ENCODE data around the gene PARD3. TPM values are rescaled to one million over a fixed set of nuclear protein-coding genes. Genes with fewer than 3 reads are reported as not detected.

PARD3 gene
- total RNA-seq, 2 donors from 2014 or later: 41.7 to 48.8 TPM

DNA sequence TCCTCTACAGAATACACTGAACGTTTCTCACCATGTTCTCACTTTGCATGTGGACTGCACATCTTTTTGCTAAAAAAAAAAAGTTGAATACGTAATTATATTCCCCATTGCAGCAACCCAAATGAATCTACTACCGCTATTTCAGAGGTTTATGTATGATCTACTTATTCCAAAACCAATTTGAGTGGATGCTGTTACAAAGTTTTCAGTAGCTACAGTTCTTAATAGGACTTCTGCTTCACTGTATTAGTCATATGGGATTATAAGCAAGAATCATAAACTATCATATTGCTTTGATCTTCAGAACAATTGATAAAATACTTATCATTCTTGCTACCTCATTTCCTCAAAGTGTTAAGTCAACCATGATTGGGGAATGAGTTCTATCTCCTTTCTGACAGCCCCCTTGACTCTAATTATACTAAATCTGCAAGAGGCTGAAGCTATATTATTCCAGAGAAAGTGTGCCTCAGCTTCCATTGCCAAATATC lies 257.0 kb downstream of the PARD3 start:
- intact Hi-C loops (cut with DNase I): no loop called here

DNA sequence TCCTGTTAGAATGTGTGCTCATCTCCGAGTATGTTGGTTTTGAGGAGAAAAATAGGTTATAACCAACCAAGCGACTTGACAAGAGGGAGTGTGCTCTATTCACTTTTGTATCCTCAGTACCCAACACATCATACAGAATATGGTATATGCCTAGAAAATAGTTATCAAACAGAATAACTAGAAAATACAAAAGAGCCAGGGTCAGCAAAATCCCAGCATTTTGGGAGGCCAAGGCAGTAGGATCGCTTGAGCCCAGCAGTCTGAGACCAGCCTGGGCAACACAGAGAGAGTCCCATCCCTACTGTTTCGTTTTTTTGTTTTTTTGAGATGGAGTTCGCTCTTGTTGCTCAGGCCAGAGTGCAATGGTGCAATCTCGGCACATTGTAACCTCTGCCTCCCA lies 257.9 kb downstream of the PARD3 start:
- Histone ChIP-seq H3K4me1 (no peaks in the 10 kb centered on the region), H3K9ac (ENCODE audit: low read depth in 2 of 2, low read length in 2 of 2) (no peak overlapping the region), H3K27me3 (no peaks in the 10 kb centered on the region), H3K9me3 (no peaks in the 10 kb centered on the region), H3K27ac (no peak overlapping the region), H3K36me3 (no peaks in the 10 kb centered on the region), H3K4me3 (no peak overlapping the region)
- intact Hi-C loops (cut with DNase I): no loop called here
- no peak for DNase-seq
- no peak for TF ChIP-seq CTCF (IDR thresholded peaks at IDR 0.05)

More for the DNA sequence above, 257.0 kb downstream of the PARD3 start:
- H3K9me3 ChIP-seq: no peaks in the 10 kb centered on the region
- DNase-seq: no peak
- no peak overlapping the region for H3K27ac ChIP-seq
- no peaks in the 10 kb centered on the region for H3K4me1 ChIP-seq
- H3K4me3 ChIP-seq: no peak overlapping the region
- H3K36me3 ChIP-seq: no peaks in the 10 kb centered on the region
- H3K9ac ChIP-seq (ENCODE audit: low read depth in 2 of 2, low read length in 2 of 2): no peak overlapping the region
- no peaks in the 10 kb centered on the region for H3K27me3 ChIP-seq
- TF ChIP-seq CTCF (IDR thresholded peaks at IDR 0.05): no peak

DNA sequence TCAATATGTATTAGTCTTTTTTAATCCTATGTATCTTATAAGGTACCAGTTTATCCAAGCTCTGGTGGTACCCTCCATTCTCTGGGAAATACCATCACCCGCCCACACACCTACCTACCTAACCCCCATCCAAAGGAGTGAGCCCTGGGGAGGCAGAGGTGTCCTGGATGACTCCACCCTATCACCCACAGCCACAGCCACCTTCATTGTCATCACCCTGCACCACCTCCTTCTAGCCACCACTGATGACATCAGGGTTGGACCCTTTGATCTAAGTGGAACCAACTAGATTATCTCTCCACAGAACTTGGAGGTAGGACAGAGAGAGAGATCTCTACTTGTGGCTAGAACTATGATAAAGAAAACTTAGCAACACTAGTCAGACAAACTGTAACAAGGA lies 259.4 kb downstream of the PARD3 start:
- Histone ChIP-seq H3K9me3 (no peaks in the 10 kb centered on the region), H3K9ac (ENCODE audit: low read depth in 2 of 2, low read length in 2 of 2) (no peak overlapping the region), H3K4me3 (no peak overlapping the region), H3K4me1 (no peaks in the 10 kb centered on the region), H3K36me3 (no peaks in the 10 kb centered on the region), H3K27me3 (no peaks in the 10 kb centered on the region), H3K27ac (no peak overlapping the region)
- intact Hi-C loops (cut with DNase I): no loop called here
- no peak for DNase-seq
- TF ChIP-seq CTCF (IDR thresholded peaks at IDR 0.05): no peak

DNA sequence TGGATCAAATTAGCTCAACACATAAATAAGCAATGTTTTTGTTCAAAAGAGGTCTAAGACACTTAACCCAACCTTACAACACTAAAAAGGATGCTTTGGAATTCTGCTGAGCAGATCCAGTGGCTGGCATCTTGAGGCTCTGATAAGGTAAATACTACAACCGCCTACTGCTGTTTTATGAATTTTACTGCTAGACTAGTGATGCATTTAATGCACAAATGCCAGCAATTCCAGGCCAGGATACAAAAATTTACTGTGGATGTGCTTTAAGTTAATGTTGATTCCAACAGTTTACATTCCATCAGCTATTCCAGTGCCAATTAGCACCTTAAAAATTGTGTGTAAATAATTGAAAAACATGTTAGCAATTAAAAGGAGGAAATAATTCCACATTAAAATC lies 261.3 kb downstream of the PARD3 start:
- Histone ChIP-seq H3K4me3 (no peak overlapping the region), H3K4me1 (no peaks in the 10 kb centered on the region), H3K36me3 (no peaks in the 10 kb centered on the region), H3K27me3 (no peaks in the 10 kb centered on the region), H3K9ac (ENCODE audit: low read depth in 2 of 2, low read length in 2 of 2) (no peak overlapping the region), H3K27ac (no peak overlapping the region), H3K9me3 (no peaks in the 10 kb centered on the region)
- DNase-seq: no peak
- intact Hi-C loops (cut with DNase I): no loop called here
- TF ChIP-seq CTCF (IDR thresholded peaks at IDR 0.05): no peak

GRCh38 chr10:34551295-34551694 lies 263.8 kb downstream of the PARD3 start:
- DNase-seq: no peak
- Histone ChIP-seq H3K9ac (ENCODE audit: low read depth in 2 of 2, low read length in 2 of 2) (no peak overlapping the region), H3K4me1 (no peaks in the 10 kb centered on the region), H3K36me3 (no peaks in the 10 kb centered on the region), H3K4me3 (no peak overlapping the region), H3K27ac (no peak overlapping the region), H3K9me3 (no peaks in the 10 kb centered on the region), H3K27me3 (no peaks in the 10 kb centered on the region)
- TF ChIP-seq CTCF (IDR thresholded peaks at IDR 0.05): no peak
- intact Hi-C loops (cut with DNase I): no loop called here

GRCh38 chr10:34549953-34550352 lies 265.1 kb downstream of the PARD3 start:
- no peak overlapping the region for H3K27ac ChIP-seq
- TF ChIP-seq CTCF (IDR thresholded peaks at IDR 0.05): no peak
- no peaks in the 10 kb centered on the region for H3K4me1 ChIP-seq
- no peaks in the 10 kb centered on the region for H3K27me3 ChIP-seq
- H3K4me3 ChIP-seq: no peak overlapping the region
- no peak overlapping the region for H3K9ac ChIP-seq (ENCODE audit: low read depth in 2 of 2, low read length in 2 of 2)
- intact Hi-C loops (cut with DNase I): no loop called here
- no peaks in the 10 kb centered on the region for H3K36me3 ChIP-seq
- no peak for DNase-seq
- H3K9me3 ChIP-seq: no peaks in the 10 kb centered on the region

All from colonic mucosa (tissue), 4 donors.